SK-N-SH treated with all-trans-retinoic acid at 6 μM for 48 hours (cell line): ENCODE measurements around the gene LPIN1.

ENCODE experiments used
- ARNTL ChIP-seq: fragments of 450-650 bp; formaldehyde crosslinking; IDR thresholded peaks from 2 replicates; pipeline ENCODE4 v1.5.0; 2020; ENCODE audit warnings: low read depth, mild to moderate bottlenecking, moderate library complexity, borderline replicate concordance
- CSDC2 ChIP-seq: fragments of 250-450 bp; sonication (Bioruptor Pico); IDR thresholded peaks from 2 replicates; pipeline ENCODE4 v1.5.0; 2020; ENCODE audit warnings: mild to moderate bottlenecking, moderate library complexity
- ISL1 ChIP-seq: fragments of 250-450 bp; sonication (Bioruptor Pico); IDR thresholded peaks from 2 replicates; pipeline ENCODE4 v2.1.2; 2022; ENCODE audit warnings: mild to moderate bottlenecking, moderate library complexity
- PPARA ChIP-seq: fragments of 250-450 bp; sonication (Bioruptor Pico); IDR thresholded peaks from 2 replicates; pipeline ENCODE4 v1.5.0; 2020; ENCODE audit warnings: mild to moderate bottlenecking, borderline replicate concordance
- SNAI2 ChIP-seq: fragments of 250-450 bp; sonication (Bioruptor Pico); IDR thresholded peaks from 2 replicates; pipeline ENCODE4 v1.5.0; 2020; ENCODE audit warnings: mild to moderate bottlenecking, moderate library complexity
- TOX ChIP-seq: fragments of 250-450 bp; sonication (Bioruptor Pico); IDR thresholded peaks from 2 replicates; pipeline ENCODE4 v1.8.0; 2021; ENCODE audit warnings: mild to moderate bottlenecking, moderate library complexity, borderline replicate concordance
- ZFP3 ChIP-seq: fragments of 250-450 bp; sonication (Bioruptor Pico); IDR thresholded peaks from 2 replicates; pipeline ENCODE4 v1.5.0; 2020; ENCODE audit warnings: mild to moderate bottlenecking, moderate library complexity
- ZNF70 ChIP-seq: fragments of 450-650 bp; formaldehyde crosslinking; IDR thresholded peaks from 2 replicates; pipeline ENCODE4 v1.5.0; 2020; ENCODE audit warnings: mild to moderate bottlenecking, moderate library complexity
- ZNF8 ChIP-seq: fragments of 450-650 bp; formaldehyde crosslinking; IDR thresholded peaks from 2 replicates; pipeline ENCODE4 v1.5.0; 2020; ENCODE audit warnings: mild to moderate bottlenecking, moderate library complexity
- TF ChIP-seq, protein P1 (sequence below): fragments of 250-450 bp; sonication (Bioruptor Pico); IDR thresholded peaks from 2 replicates; pipeline ENCODE4 v1.5.1; 2020; ENCODE audit warnings: low read depth, mild to moderate bottlenecking, moderate library complexity

- TF ChIP-seq, protein P1, sequence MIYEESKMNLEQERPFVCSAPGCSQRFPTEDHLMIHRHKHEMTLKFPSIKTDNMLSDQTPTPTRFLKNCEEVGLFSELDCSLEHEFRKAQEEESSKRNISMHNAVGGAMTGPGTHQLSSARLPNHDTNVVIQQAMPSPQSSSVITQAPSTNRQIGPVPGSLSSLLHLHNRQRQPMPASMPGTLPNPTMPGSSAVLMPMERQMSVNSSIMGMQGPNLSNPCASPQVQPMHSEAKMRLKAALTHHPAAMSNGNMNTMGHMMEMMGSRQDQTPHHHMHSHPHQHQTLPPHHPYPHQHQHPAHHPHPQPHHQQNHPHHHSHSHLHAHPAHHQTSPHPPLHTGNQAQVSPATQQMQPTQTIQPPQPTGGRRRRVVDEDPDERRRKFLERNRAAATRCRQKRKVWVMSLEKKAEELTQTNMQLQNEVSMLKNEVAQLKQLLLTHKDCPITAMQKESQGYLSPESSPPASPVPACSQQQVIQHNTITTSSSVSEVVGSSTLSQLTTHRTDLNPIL (CRISPR knock-in tag), result no peak
- TF ChIP-seq ARNTL (CRISPR knock-in tag), result no peak
- TF ChIP-seq TOX (CRISPR knock-in tag), result no peak
- TF ChIP-seq PPARA (CRISPR knock-in tag), result no peak
- TF ChIP-seq ISL1 (CRISPR knock-in tag), result no peak
- TF ChIP-seq ZNF8, result no peak
- TF ChIP-seq SNAI2 (CRISPR knock-in tag), result no peak
- TF ChIP-seq ZFP3, result no peak
- no peak for TF ChIP-seq ZNF70 (CRISPR knock-in tag)
- no peak for TF ChIP-seq CSDC2 (CRISPR knock-in tag)
Measured at GRCh38 chr2:11769516-11769915, 23.1 kb downstream of the LPIN1 start.
